ENCODE measurements around the gene SLC9C1. TPM values are rescaled to one million over a fixed set of nuclear protein-coding genes. Genes with fewer than 3 reads are reported as not detected.

Gene SLC9C1
- total RNA-seq, 1 experiment from 2014 or later: 0.50 TPM

GRCh38 chr3:112247350-112247749 lies 46.7 kb downstream of the SLC9C1 start:
- Mint-ChIP-seq H3K4me1 (no peaks in the 10 kb centered on the region), H3K4me3 (no peak overlapping the region), H3K27me3 (ENCODE audit: low read depth) (no peaks in the 10 kb centered on the region), H3K27ac (no peak overlapping the region), H3K9me3 (no peaks in the 10 kb centered on the region; a peak in 2 of 5 replicates), H3K36me3 (ENCODE audit: insufficient read depth in 1 of 3, low read depth in 3 of 3) (no peaks in the 10 kb centered on the region; a peak in 2 of 7 replicates)
- H3K79me1 ChIP-seq (ENCODE audit: insufficient read depth, low read depth, low read length, poor library complexity, severe bottlenecking): no peaks in the 10 kb centered on the region
- no peak for DNase-seq
- no peak overlapping the region for H2BK12ac ChIP-seq (ENCODE audit: insufficient read length, low read depth, low read length)
- H3K23ac ChIP-seq (ENCODE audit: insufficient read length, low read depth, low read length): no peak overlapping the region
- H2AFZ ChIP-seq (ENCODE audit: low read length): no peak overlapping the region
- H3K27ac ChIP-seq (ENCODE audit: insufficient read length, low read depth, low read length): no peak overlapping the region
- H4K91ac ChIP-seq (ENCODE audit: insufficient read length, low read depth, low read length): no peak overlapping the region
- no CpG with 5 or more reads among the region's 2 CpGs for WGBS (ENCODE audit: extremely low coverage, insufficient read length, low lambda C conversion rate)
- H3K18ac ChIP-seq (ENCODE audit: insufficient read length, low read depth, low read length): no peak overlapping the region
- H4K20me1 ChIP-seq (ENCODE audit: control insufficient read depth, insufficient read depth, insufficient read length): no peaks in the 10 kb centered on the region
- no peak overlapping the region for H4K8ac ChIP-seq (replicated peaks; ENCODE audit: insufficient read length, low read depth, low read length)
- no peak overlapping the region for H2BK15ac ChIP-seq (ENCODE audit: low read depth, low read length)
- no peaks in the 10 kb centered on the region for H3K4me1 ChIP-seq (ENCODE audit: insufficient read depth, low read length)
- no peak overlapping the region for H3K4me2 ChIP-seq (ENCODE audit: insufficient read depth, insufficient read length, low read length)
- no peak overlapping the region for H3K14ac ChIP-seq (ENCODE audit: insufficient read depth, low read length)
- no peak overlapping the region for H3K9ac ChIP-seq (ENCODE audit: extremely low read depth, insufficient read length, low read length)
- H3K9me3 ChIP-seq (ENCODE audit: control insufficient read depth, low read depth, low read length): no peaks in the 10 kb centered on the region
- H2AK5ac ChIP-seq (ENCODE audit: insufficient read length, low read length): no peak overlapping the region
- no peak overlapping the region for H2BK20ac ChIP-seq (ENCODE audit: low read depth, low read length, poor library complexity, severe bottlenecking)
- no peak overlapping the region for H4K5ac ChIP-seq (ENCODE audit: insufficient read length, low read depth, low read length)
- TF ChIP-seq CTCF (conservative IDR thresholded peaks at IDR 0.05): no peak
- H3K56ac ChIP-seq (ENCODE audit: insufficient read length, low read depth, low read length): no peak overlapping the region
- no peak overlapping the region for H2BK5ac ChIP-seq (ENCODE audit: insufficient read length, low read length)
- no peaks in the 10 kb centered on the region for H3K23me2 ChIP-seq (ENCODE audit: insufficient read length, low read depth, low read length, poor library complexity, severe bottlenecking)
- no peak overlapping the region for H2BK120ac ChIP-seq (ENCODE audit: low read depth, low read length, poor library complexity, severe bottlenecking)
- H3K27me3 ChIP-seq (ENCODE audit: insufficient read depth, low read length): no peaks in the 10 kb centered on the region
- no peak overlapping the region for H3K4ac ChIP-seq (ENCODE audit: low read depth, low read length)
- no peak overlapping the region for H3T11ph ChIP-seq (ENCODE audit: low read length)
- no peaks in the 10 kb centered on the region for H3K79me2 ChIP-seq (ENCODE audit: insufficient read depth, low read length)
